H1 (cell line): ENCODE measurements around the gene IFT27. TPM values are rescaled to one million over a fixed set of nuclear protein-coding genes. Genes with fewer than 3 reads are reported as not detected.

ENCODE experiments used
- CTCF ChIA-PET: fragments of 300-600 bp; sonication (Branson Sonifier 250); formaldehyde crosslinking; loops from one replicate; lab custom pipeline; 2021; ENCODE audit not compliant: partially characterized antibody; lab: Charles Lee
- POLR2A ChIA-PET: fragments of 300-600 bp; sonication (Branson Sonifier 250); formaldehyde crosslinking; loops from one replicate; lab custom pipeline; 2021; ENCODE audit warnings: inconsistent platforms; ENCODE audit not compliant: partially characterized antibody; lab: Charles Lee
- DNase-seq, 2 experiments: peaks; one replicate each; pipeline versions ENCODE4 v3.0.0 to v3.0.0-alpha.2; 2010 to 2022; ENCODE audit warnings: low spot score in 2 of 2, low read depth in 1 of 2, mixed read lengths in 1 of 2
- FAIRE-seq: peaks from 2 replicates; lab custom pipeline; 2011; peaks lifted over from hg19 to GRCh38; lab: Jason Lieb, UNC
- H2AFZ ChIP-seq: 2 replicates; pipeline ENCODE4 v1.8.1; 2012; ENCODE audit warnings: low read length, inconsistent platforms
- H2AK5ac ChIP-seq: 2 replicates; pipeline ENCODE4 v1.6.1; 2013; ENCODE audit warnings: low read depth, low read length
- H2BK120ac ChIP-seq: replicated peaks from 2 replicates; pipeline ENCODE3; 2013; ENCODE audit warnings: low read depth, low read length, inconsistent platforms
- H2BK12ac ChIP-seq: 2 replicates; pipeline ENCODE4 v1.6.1; 2013; ENCODE audit warnings: low read depth, low read length
- H2BK15ac ChIP-seq: 2 replicates; pipeline ENCODE4 v1.6.1; 2013; ENCODE audit warnings: low read length
- H2BK20ac ChIP-seq: 2 replicates; pipeline ENCODE4 v1.6.1; 2013; ENCODE audit warnings: low read length
- H2BK5ac ChIP-seq: 2 replicates; pipeline ENCODE4 v1.6.1; 2013; ENCODE audit warnings: low read depth, low read length
- H3K14ac ChIP-seq: 2 replicates; pipeline ENCODE4 v1.6.1; 2013; ENCODE audit warnings: inconsistent platforms; ENCODE audit not compliant: insufficient read length
- H3K18ac ChIP-seq: 2 replicates; pipeline ENCODE4 v1.6.1; 2013; ENCODE audit warnings: low read length; ENCODE audit errors: extremely low read depth
- H3K23ac ChIP-seq: 2 replicates; pipeline ENCODE4 v1.6.1; 2013; ENCODE audit warnings: inconsistent platforms; ENCODE audit not compliant: insufficient read length
- H3K23me2 ChIP-seq: 2 replicates; pipeline ENCODE4 v1.6.1; 2013; ENCODE audit warnings: low read depth, low read length
- H3K27ac ChIP-seq: 2 replicates; pipeline ENCODE4 v1.6.1; 2011; ENCODE audit warnings: low read depth, low read length, inconsistent platforms
- H3K27me3 ChIP-seq, 4 experiments: replicated peaks in 1 of 4; 1 replicate in 1 of 4; 2 replicates in 3 of 4; pipeline versions ENCODE4 v1.6.1 to v1.8.1; 2011 to 2013; ENCODE audit warnings: low read length in 3 of 4, mild to moderate bottlenecking in 3 of 4, inconsistent platforms in 2 of 4, mixed read lengths in 2 of 4, moderate library complexity in 1 of 4; ENCODE audit not compliant: control insufficient read depth in 3 of 4, insufficient read depth in 3 of 4; ENCODE audit errors: extremely low read depth in 1 of 4
- H3K36me3 ChIP-seq, 4 experiments: 2 replicates each; pipeline versions ENCODE4 v1.6.1 to v1.8.1; 2011 to 2013; ENCODE audit warnings: mild to moderate bottlenecking in 4 of 4, low read length in 3 of 4, moderate library complexity in 2 of 4, control low read depth in 1 of 4, inconsistent platforms in 1 of 4; ENCODE audit not compliant: insufficient read depth in 4 of 4, control insufficient read depth in 2 of 4
- H3K4ac ChIP-seq: replicated peaks from 2 replicates; pipeline ENCODE3; 2013; ENCODE audit warnings: low read length, low read depth, mixed read lengths, inconsistent platforms; ENCODE audit not compliant: insufficient read length
- H3K4me1 ChIP-seq, 4 experiments: replicated peaks in 1 of 4; 1 replicate in 1 of 4; 2 replicates in 3 of 4; pipeline versions ENCODE4 v1.6.1 to v1.8.1; 2011 to 2013; ENCODE audit warnings: low read length in 3 of 4, inconsistent platforms in 2 of 4, mixed read lengths in 1 of 4; ENCODE audit not compliant: insufficient read depth in 4 of 4, control insufficient read depth in 3 of 4
- H3K4me2 ChIP-seq, 2 experiments: 2 replicates each; pipeline versions ENCODE4 v1.6.1 to v1.8.1; 2011 to 2013; ENCODE audit warnings: low read depth in 2 of 2, low read length in 2 of 2, control low read depth in 1 of 2, inconsistent platforms in 1 of 2, mild to moderate bottlenecking in 1 of 2; ENCODE audit not compliant: insufficient read depth in 1 of 2
- H3K4me3 ChIP-seq, 4 experiments: fragments of 200-600, 300-600 bp in 1 of 4; sonication (generic), shearing (Covaris generic), sonication (Bioruptor Twin) in 1 of 4; 2 replicates each; pipeline versions ENCODE4 v1.5.1 to v1.8.1; 2011 to 2016; ENCODE audit warnings: low read length in 4 of 4, low read depth in 3 of 4, control low read depth in 2 of 4, inconsistent platforms in 2 of 4, mild to moderate bottlenecking in 2 of 4, mixed read lengths in 1 of 4, moderate library complexity in 1 of 4; ENCODE audit not compliant: insufficient read depth in 2 of 4; ENCODE audit errors: extremely low read depth in 1 of 4
- H3K56ac ChIP-seq: replicated peaks from 2 replicates; pipeline ENCODE3; 2013; ENCODE audit warnings: low read depth, mild to moderate bottlenecking, mixed read lengths, low read length, inconsistent platforms; ENCODE audit not compliant: insufficient read length
- H3K79me1 ChIP-seq: 2 replicates; pipeline ENCODE4 v1.6.1; 2013; ENCODE audit warnings: low read depth, low read length, control low read depth
- H3K79me2 ChIP-seq, 2 experiments: 2 replicates each; pipeline versions ENCODE4 v1.6.1 to v1.8.1; 2012 to 2013; ENCODE audit warnings: low read length in 2 of 2, mild to moderate bottlenecking in 2 of 2, inconsistent platforms in 1 of 2; ENCODE audit not compliant: insufficient read depth in 2 of 2, control insufficient read depth in 1 of 2
- H3K9ac ChIP-seq, 4 experiments: replicated peaks in 1 of 4; 1 replicate in 1 of 4; 2 replicates in 3 of 4; pipeline versions ENCODE4 v1.6.1 to v1.8.1; 2011 to 2013; ENCODE audit warnings: low read depth in 3 of 4, low read length in 3 of 4, control low read depth in 2 of 4, mild to moderate bottlenecking in 2 of 4, moderate library complexity in 2 of 4, inconsistent platforms in 1 of 4; ENCODE audit errors: extremely low read depth in 1 of 4
- H3K9me3 ChIP-seq, 2 experiments: 2 replicates each; pipeline versions ENCODE4 v1.6.1 to v1.8.1; 2012 to 2013; ENCODE audit warnings: mild to moderate bottlenecking in 2 of 2, moderate library complexity in 2 of 2, control low read depth in 1 of 2, inconsistent platforms in 1 of 2, low read depth in 1 of 2, low read length in 1 of 2, mixed read lengths in 1 of 2; ENCODE audit not compliant: insufficient read depth in 2 of 2
- H4K20me1 ChIP-seq, 2 experiments: replicated peaks in 1 of 2; 2 replicates each; pipeline versions ENCODE3 to v1.8.1; 2011 to 2013; ENCODE audit warnings: inconsistent platforms in 2 of 2, low read length in 2 of 2, mild to moderate bottlenecking in 1 of 2; ENCODE audit not compliant: insufficient read depth in 2 of 2, control insufficient read depth in 1 of 2
- H4K5ac ChIP-seq: 2 replicates; pipeline ENCODE4 v1.6.1; 2013; ENCODE audit warnings: low read length, low read depth, mixed read lengths, inconsistent platforms; ENCODE audit not compliant: insufficient read length
- H4K8ac ChIP-seq: 2 replicates; pipeline ENCODE4 v1.8.0; 2013; ENCODE audit warnings: mild to moderate bottlenecking, moderate library complexity, low read length, inconsistent platforms; ENCODE audit not compliant: insufficient read depth; ENCODE audit errors: extremely low read depth
- H4K91ac ChIP-seq: replicated peaks from 2 replicates; pipeline ENCODE3; 2013; ENCODE audit warnings: low read length, mixed read lengths, inconsistent platforms; ENCODE audit not compliant: insufficient read length
- CTCF ChIP-seq, 3 experiments: IDR thresholded peaks; 1 replicate in 2 of 3; 2 replicates in 1 of 3; pipeline versions ENCODE4 v1.5.1 to v1.6.1; 2011; ENCODE audit warnings: low read length in 3 of 3, mild to moderate bottlenecking in 3 of 3, inconsistent platforms in 2 of 3, low read depth in 1 of 3, moderate library complexity in 1 of 3; ENCODE audit not compliant: insufficient read depth in 1 of 3; ENCODE audit errors: control extremely low read depth in 1 of 3
- E2F6 ChIP-seq: IDR thresholded peaks from 2 replicates; pipeline ENCODE4 v1.6.1; 2012; ENCODE audit warnings: inconsistent platforms
- EZH2 ChIP-seq: fragments of 200-600 bp; sonication (generic); IDR thresholded peaks from 2 replicates; pipeline ENCODE4 v1.7.1; 2012; ENCODE audit warnings: low read depth, mild to moderate bottlenecking, moderate library complexity, low read length, inconsistent platforms; ENCODE audit not compliant: severe bottlenecking
- GABPA ChIP-seq: IDR thresholded peaks from 2 replicates; pipeline ENCODE4 v1.6.1; 2011; ENCODE audit warnings: mild to moderate bottlenecking, low read length, moderate library complexity, borderline replicate concordance; ENCODE audit not compliant: insufficient read depth
- KDM4A ChIP-seq: IDR thresholded peaks from one replicate; pipeline ENCODE4 v1.7.1; 2012; ENCODE audit warnings: low read depth, mild to moderate bottlenecking, moderate library complexity, low read length, inconsistent platforms; ENCODE audit not compliant: severe bottlenecking
- NANOG ChIP-seq: IDR thresholded peaks from 2 replicates; pipeline ENCODE4 v1.6.1; 2011; ENCODE audit warnings: low read length, low read depth, mild to moderate bottlenecking, inconsistent platforms; ENCODE audit not compliant: insufficient read depth, poor library complexity, severe bottlenecking
- RXRA ChIP-seq: IDR thresholded peaks from 2 replicates; pipeline ENCODE4 v1.6.1; 2011; ENCODE audit warnings: low read depth, mild to moderate bottlenecking, low read length, moderate library complexity; ENCODE audit not compliant: insufficient read depth
- ZNF274 ChIP-seq: IDR thresholded peaks from 2 replicates; pipeline ENCODE4 v1.7.0; 2012; ENCODE audit warnings: low read length, borderline replicate concordance; ENCODE audit errors: extremely low read depth
- WGBS, 2 experiments: shearing (Covaris generic) in 1 of 2; methylation state at CpG; one replicate each; pipeline versions ENCODE4 v1.1.6 to v1.1.7; 2013 to 2015; ENCODE audit warnings: low lambda C conversion rate in 2 of 2, mixed read lengths in 2 of 2, inconsistent platforms in 1 of 2, low coverage in 1 of 2, missing lambda C conversion rate in 1 of 2; ENCODE audit not compliant: insufficient replicate concordance in 2 of 2, insufficient coverage in 1 of 2, insufficient read length in 1 of 2; ENCODE audit errors: extremely low coverage in 1 of 2, missing lambda C conversion rate in 1 of 2; 5-methylcytosine and 5-hydroxymethylcytosine counted together
- polyA plus RNA-seq, 7 experiments: library from polyadenylated mRNA; depleted of rRNA in 3 of 7; stranded (reverse) in 5 of 7; unstranded in 2 of 7; fragments of >200 nt in 5 of 7; fragments of 200-250 nt in 2 of 7; gene quantifications; 1 replicate in 5 of 7; 2 replicates in 1 of 7; 4 replicates in 1 of 7; pipeline versions ENCODE4 v1.2.1 to v1.2.3, GENCODE V29; 2011 to 2013; ENCODE audit warnings: missing spikeins in 2 of 7, mixed read lengths in 2 of 7
- total RNA-seq: library from RNA; stranded (reverse); fragmentation: NEBNext Ultra II Directional; extraction: Animal tissue kit (Norgen Biotek cat#: 25700); gene quantifications from 2 replicates; pipeline ENCODE4 v1.2.1, GENCODE V29; 2021
- TF ChIP-seq, protein P1 (sequence below): IDR thresholded peaks from 2 replicates; pipeline ENCODE4 v1.6.1; 2011; ENCODE audit warnings: low read depth, mild to moderate bottlenecking, low read length; ENCODE audit not compliant: insufficient read depth

Gene IFT27
- total and polyA plus RNA-seq, 2 of the 8 experiments (the other 6 are each of a cell fraction or from before 2014, with no cell fraction given), result 36.4 to 46.2 TPM

- Histone ChIP-seq H3K27ac (no peak overlapping the region), H2AK5ac (no peak overlapping the region), H2BK12ac (no peak overlapping the region), H4K20me1 (peaks cover 0 to 4% of the 10 kb centered on the region in 2 experiments), H3K23ac (no peak overlapping the region), H3K36me3 (no peaks in the 10 kb centered on the region; a peak in 1 of 8 replicates), H2AFZ (no peak overlapping the region), H3K9me3 (no peaks in the 10 kb centered on the region), H3K18ac (no peak overlapping the region), H3K14ac (no peak overlapping the region), H4K8ac (no peak overlapping the region), H3K23me2 (no peaks in the 10 kb centered on the region), H3K56ac (no peak overlapping the region), H3K4me2 (no peak overlapping the region), H3K9ac (no peak overlapping the region), H3K27me3 (peaks cover 0 to 3% (median 0%) of the 10 kb centered on the region in 4 experiments; a peak in 2 of 7 replicates), H2BK120ac (no peak overlapping the region), H2BK5ac (no peak overlapping the region), H2BK15ac (no peak overlapping the region), H3K4ac (no peak overlapping the region), H4K91ac (no peak overlapping the region), H3K79me1 (no peaks in the 10 kb centered on the region), H3K79me2 (no peaks in the 10 kb centered on the region), H2BK20ac (no peak overlapping the region), H4K5ac (no peak overlapping the region), H3K4me3 (no peak overlapping the region), H3K4me1 (peaks cover 0 to 2% (median 0%) of the 10 kb centered on the region in 4 experiments; a peak in 4 of 7 replicates)
- no peak for FAIRE-seq
- WGBS, 2 experiments, result 88% methylated on average over 7 of the region's 7 CpGs; no CpG with 5 or more reads in 1 of the 2 experiments
- ChIA-PET POLR2A (interaction anchor here (0.6 kb wide), 1 partner anchor 160 kb away, joined by 3 read pairs; no protein-coding TSS in a partner anchor), CTCF (interaction anchor here (1.7 to 4.9 kb wide), 2 partner anchors 26 to 30 kb away, joined by 3 to 22 read pairs; no protein-coding TSS in a partner anchor)
- no peak for DNase-seq
- TF ChIP-seq KDM4A, result no peak
- no peak for TF ChIP-seq NANOG
- TF ChIP-seq EZH2, result no peak
- no peak for TF ChIP-seq ZNF274
- TF ChIP-seq E2F6, result no peak
- no peak for TF ChIP-seq CTCF (IDR thresholded peaks at IDR 0.05; ENCODE audit: control extremely low read depth in 1 of 3, insufficient read depth in 1 of 3, low read depth in 1 of 3, low read length in 3 of 3)
- TF ChIP-seq, protein P1, sequence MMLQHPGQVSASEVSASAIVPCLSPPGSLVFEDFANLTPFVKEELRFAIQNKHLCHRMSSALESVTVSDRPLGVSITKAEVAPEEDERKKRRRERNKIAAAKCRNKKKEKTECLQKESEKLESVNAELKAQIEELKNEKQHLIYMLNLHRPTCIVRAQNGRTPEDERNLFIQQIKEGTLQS, result no peak
- no peak for TF ChIP-seq RXRA
- TF ChIP-seq GABPA, result no peak
Measured at GRCh38 chr22:36727110-36727509, 48.8 kb downstream of the IFT27 start.
